Measurements from ENCODE around the gene TBC1D10A. TPM values are rescaled to one million over a fixed set of nuclear protein-coding genes. Genes with fewer than 3 reads are reported as not detected.

The TBC1D10A gene
- total RNA-seq, 1 donor from 2014 or later = 32.7 TPM

- Histone ChIP-seq H3K4me3 (ENCODE audit: insufficient read depth, low read depth, low read length) (no peak overlapping the region), H3K27ac (ENCODE audit: low read depth, low read length) (no peak overlapping the region), H3K36me3 (ENCODE audit: insufficient read depth, low read length) (no peaks in the 10 kb centered on the region), H4K20me1 (ENCODE audit: insufficient read depth, low read length) (no peaks in the 10 kb centered on the region), H3K4me2 (ENCODE audit: low read length) (no peak overlapping the region), H3K9ac (ENCODE audit: low read length) (no peak overlapping the region), H3K4me1 (ENCODE audit: insufficient read depth, low read length) (peaks cover 20% of the 10 kb centered on the region), H3K27me3 (ENCODE audit: insufficient read depth, low read length) (no peaks in the 10 kb centered on the region), H2AFZ (ENCODE audit: low read depth, low read length) (no peak overlapping the region), H3K9me3 (ENCODE audit: insufficient read depth, low read depth, low read length) (no peaks in the 10 kb centered on the region), H3K79me2 (ENCODE audit: insufficient read depth, low read length) (no peaks in the 10 kb centered on the region)
- Mint-ChIP-seq H3K27ac (ENCODE audit: unreplicated experiment) (no peak overlapping the region), H3K36me3 (ENCODE audit: low read depth, unreplicated experiment) (peaks cover 8% of the 10 kb centered on the region), H3K27me3 (ENCODE audit: low read depth, unreplicated experiment) (peaks cover 4% of the 10 kb centered on the region), H3K9me3 (ENCODE audit: unreplicated experiment) (no peaks in the 10 kb centered on the region), H3K4me1 (ENCODE audit: low read depth, unreplicated experiment) (peaks cover 21% of the 10 kb centered on the region), H3K4me3 (ENCODE audit: unreplicated experiment) (no peak overlapping the region)
- FAIRE-seq (no peak), DNase-seq (ENCODE audit: low read depth) (no peak)
- TF ChIP-seq CTCF (IDR thresholded peaks at IDR 0.05; ENCODE audit: insufficient read depth, low read depth, low read length) (no peak), EZH2 (IDR thresholded peaks at IDR 0.05; ENCODE audit: insufficient read depth, low read length) (no peak)
These were observed 47.5 kb downstream of the TBC1D10A start for GRCh38 chr22:30279046-30279788.

GRCh38 chr22:30277547-30278344 is 49.0 kb downstream of the TBC1D10A start:
- H3K36me3 Mint-ChIP-seq (ENCODE audit: low read depth, unreplicated experiment) = peaks cover 8% of the 10 kb centered on the region
- H3K9me3 ChIP-seq (ENCODE audit: insufficient read depth, low read depth, low read length) = no peaks in the 10 kb centered on the region
- no peaks in the 10 kb centered on the region for H3K79me2 ChIP-seq (ENCODE audit: insufficient read depth, low read length)
- no peaks in the 10 kb centered on the region for H4K20me1 ChIP-seq (ENCODE audit: insufficient read depth, low read length)
- FAIRE-seq (no peak), DNase-seq (ENCODE audit: low read depth) (peak; percentile 74)
- peak overlapping the region; percentile 72 for H2AFZ ChIP-seq (ENCODE audit: low read depth, low read length)
- H3K4me3 Mint-ChIP-seq (ENCODE audit: unreplicated experiment) = no peak overlapping the region
- peaks cover 6% of the 10 kb centered on the region for H3K27me3 Mint-ChIP-seq (ENCODE audit: low read depth, unreplicated experiment)
- peaks cover 17% of the 10 kb centered on the region for H3K4me1 Mint-ChIP-seq (ENCODE audit: low read depth, unreplicated experiment)
- H3K9ac ChIP-seq (ENCODE audit: low read length) = peak overlapping the region; percentile 43
- TF ChIP-seq CTCF (IDR thresholded peaks at IDR 0.05; ENCODE audit: insufficient read depth, low read depth, low read length) (no peak), EZH2 (IDR thresholded peaks at IDR 0.05; ENCODE audit: insufficient read depth, low read length) (no peak)
- H3K4me1 ChIP-seq (ENCODE audit: insufficient read depth, low read length) = peaks cover 16% of the 10 kb centered on the region
- H3K4me2 ChIP-seq (ENCODE audit: low read length) = peak overlapping the region; percentile 78
- peak overlapping the region; percentile 59 for H3K27ac ChIP-seq (ENCODE audit: low read depth, low read length)
- no peaks in the 10 kb centered on the region for H3K36me3 ChIP-seq (ENCODE audit: insufficient read depth, low read length)
- no peak overlapping the region for H3K27ac Mint-ChIP-seq (ENCODE audit: unreplicated experiment)
- no peaks in the 10 kb centered on the region for H3K27me3 ChIP-seq (ENCODE audit: insufficient read depth, low read length)
- H3K9me3 Mint-ChIP-seq (ENCODE audit: unreplicated experiment) = no peaks in the 10 kb centered on the region
- H3K4me3 ChIP-seq (ENCODE audit: insufficient read depth, low read depth, low read length) = no peak overlapping the region

Measured in astrocyte (in vitro differentiated cells and primary cell).